Esophagus muscularis mucosa (tissue), 4 donors: Measurements from ENCODE around the gene YBX1. TPM values are rescaled to one million over a fixed set of nuclear protein-coding genes. Genes with fewer than 3 reads are reported as not detected.
"Not testable (repeated sequence)": the region's sequence is repeated elsewhere in the genome, so short reads cannot be mapped to it uniquely, and the experiment has no call there.

ENCODE experiments used
- DNase-seq: peaks from one replicate; pipeline ENCODE4 v3.0.0-alpha.2; 2017; ENCODE audit errors: extremely low spot score
- H3K27ac ChIP-seq, 4 donors: fragments of 200-600 bp; sonication (generic); replicated peaks in 1 of 4; 1 replicate in 3 of 4; 2 replicates in 1 of 4; pipeline ENCODE4 v1.5.1; 2016 to 2019; ENCODE audit warnings: mild to moderate bottlenecking in 1 of 4
- H3K27me3 ChIP-seq, 4 donors: fragments of 200-600 bp; sonication (generic); one replicate each; pipeline versions ENCODE4 v1.5.1 to v1.6.0; 2016 to 2019
- H3K36me3 ChIP-seq, 4 donors: fragments of 200-600 bp; sonication (generic); one replicate each; pipeline ENCODE4 v1.5.1; 2016 to 2019
- H3K4me1 ChIP-seq, 4 donors: fragments of 200-600 bp; sonication (generic); one replicate each; pipeline ENCODE4 v1.5.1; 2016 to 2019
- H3K4me3 ChIP-seq, 4 donors: fragments of 200-600 bp; sonication (generic); 1 replicate in 2 of 4; 2 replicates in 2 of 4; pipeline ENCODE4 v1.5.1; 2016 to 2019; ENCODE audit warnings: mild to moderate bottlenecking in 4 of 4, moderate library complexity in 1 of 4
- H3K9me3 ChIP-seq, 4 donors: fragments of 200-600 bp; sonication (generic); 1 replicate in 3 of 4; 2 replicates in 1 of 4; pipeline ENCODE4 v1.5.1; 2016 to 2019
- CTCF ChIP-seq, 3 experiments: fragments of 200-600 bp in 2 of 3; fragments of 450-650 bp in 1 of 3; sonication (generic) in 2 of 3; IDR thresholded peaks; one replicate each; pipeline ENCODE4 v1.5.1; 2017 to 2019; ENCODE audit warnings: antibody characterized with exemption in 3 of 3, mild to moderate bottlenecking in 2 of 3, moderate library complexity in 1 of 3
- EP300 ChIP-seq: sonication (generic); formaldehyde crosslinking; IDR thresholded peaks from one replicate; pipeline ENCODE4 v1.6.1; 2017; ENCODE audit warnings: antibody characterized with exemption
- POLR2A ChIP-seq: fragments of 450-650 bp; IDR thresholded peaks from one replicate; pipeline ENCODE4 v1.6.1; 2017; ENCODE audit warnings: antibody characterized with exemption, moderate library complexity, mild to moderate bottlenecking, low read depth
- POLR2AphosphoS5 ChIP-seq, 2 donors: sonication (generic); formaldehyde crosslinking; IDR thresholded peaks; one replicate each; pipeline ENCODE4 v1.6.1; 2017; ENCODE audit warnings: antibody characterized with exemption in 2 of 2
- WGBS: methylation state at CpG from one replicate; pipeline ENCODE4 v1.1.5; 2018; 5-methylcytosine and 5-hydroxymethylcytosine counted together
- intact Hi-C: fragments of 100-400 bp; cut with DNase I; formaldehyde crosslinking; loops from one replicate; pipeline ENCODE4 v1.15.1; 2023
- total RNA-seq, 4 donors: library from RNA; depleted of rRNA; stranded (reverse); fragments of >200 nt; gene quantifications; one replicate each; pipeline versions ENCODE4 v1.1.0 to v1.2.1, GENCODE V29; 2016

The YBX1 gene
- total RNA-seq, 4 donors from 2014 or later, result 778 to 889 (median 812) TPM

GRCh38 chr1:42703888-42704464 is 21.8 kb downstream of the YBX1 start:
- WGBS, result 91% methylated on average over 7 of the region's 7 CpGs
- no peaks in the 10 kb centered on the region for H3K27me3 ChIP-seq
- H3K36me3 ChIP-seq, result peaks cover 44 to 95% (median 76%) of the 10 kb centered on the region in 4 donors
- intact Hi-C loops, result no loop called here
- no peaks in the 10 kb centered on the region for H3K9me3 ChIP-seq
- no peak overlapping the region for H3K27ac ChIP-seq
- H3K4me1 ChIP-seq, result no peaks in the 10 kb centered on the region
- TF ChIP-seq EP300 (no peak), POLR2A (no peak)
- DNase-seq, result no peak
- no peak overlapping the region for H3K4me3 ChIP-seq

GRCh38 chr1:42712808-42713207 is 30.6 kb downstream of the YBX1 start:
- H3K4me1 ChIP-seq, H3K4me3 ChIP-seq, H3K27me3 ChIP-seq, intact Hi-C loops, DNase-seq, H3K27ac ChIP-seq: not testable (repeated sequence)
- peaks cover 0 to 11% (median 7%) of the 10 kb centered on the region in 4 donors for H3K9me3 ChIP-seq
- peaks cover 0 to 42% (median 25%) of the 10 kb centered on the region in 4 donors for H3K36me3 ChIP-seq
- 94% methylated on average over 3 of the region's 3 CpGs for WGBS

GRCh38 chr1:42713293-42713692 is 31.1 kb downstream of the YBX1 start:
- Histone ChIP-seq H3K27ac (no peak overlapping the region), H3K4me3 (no peak overlapping the region), H3K9me3 (peaks cover 0 to 11% (median 7%) of the 10 kb centered on the region in 4 donors), H3K27me3 (no peaks in the 10 kb centered on the region), H3K36me3 (peaks cover 0 to 42% (median 23%) of the 10 kb centered on the region in 4 donors), H3K4me1 (no peaks in the 10 kb centered on the region)
- no peak for DNase-seq
- intact Hi-C loops, result no loop called here
- TF ChIP-seq CTCF (IDR thresholded peaks at IDR 0.05) (no peak), EP300 (no peak), POLR2A (no peak), POLR2AphosphoS5 (IDR thresholded peaks at IDR 0.05) (no peak)

- intact Hi-C loops, H3K27me3 ChIP-seq, H3K4me3 ChIP-seq, H3K27ac ChIP-seq, DNase-seq, H3K4me1 ChIP-seq: not testable (repeated sequence)
- Histone ChIP-seq H3K36me3 (peaks cover 0 to 42% (median 20%) of the 10 kb centered on the region in 4 donors), H3K9me3 (peaks cover 0 to 11% (median 7%) of the 10 kb centered on the region in 4 donors)
Observed at GRCh38 chr1:42714441-42714840, 32.2 kb downstream of the YBX1 start.

GRCh38 chr1:42720868-42721267 is 38.6 kb downstream of the YBX1 start:
- DNase-seq, result no peak
- no peak overlapping the region for H3K4me3 ChIP-seq
- H3K9me3 ChIP-seq, result no peaks in the 10 kb centered on the region
- intact Hi-C loops, result no loop called here
- no peaks in the 10 kb centered on the region for H3K27me3 ChIP-seq
- TF ChIP-seq EP300, result no peak
- no peak for TF ChIP-seq CTCF (IDR thresholded peaks at IDR 0.05)
- no peak for TF ChIP-seq POLR2A
- TF ChIP-seq POLR2AphosphoS5 (IDR thresholded peaks at IDR 0.05), result no peak
- H3K4me1 ChIP-seq, result no peaks in the 10 kb centered on the region
- WGBS, result 100% methylated on average over 1 of the region's 1 CpG
- H3K36me3 ChIP-seq, result peaks cover 0 to under 1% (median 0%) of the 10 kb centered on the region in 4 donors
- no peak overlapping the region for H3K27ac ChIP-seq

GRCh38 chr1:42721926-42722325 is 39.7 kb downstream of the YBX1 start:
- Histone ChIP-seq H3K27me3 (no peaks in the 10 kb centered on the region), H3K4me1 (no peaks in the 10 kb centered on the region), H3K4me3 (no peak overlapping the region), H3K9me3 (no peaks in the 10 kb centered on the region), H3K27ac (no peak overlapping the region), H3K36me3 (no peaks in the 10 kb centered on the region)
- TF ChIP-seq POLR2A (no peak), CTCF (IDR thresholded peaks at IDR 0.05) (no peak), EP300 (no peak), POLR2AphosphoS5 (IDR thresholded peaks at IDR 0.05) (no peak)
- 92% methylated on average over 3 of the region's 3 CpGs for WGBS
- intact Hi-C loops, result no loop called here
- DNase-seq, result no peak

- H3K27ac ChIP-seq, H3K27me3 ChIP-seq, H3K36me3 ChIP-seq, H3K9me3 ChIP-seq, DNase-seq, H3K4me1 ChIP-seq, intact Hi-C loops, H3K4me3 ChIP-seq: not testable (repeated sequence)
- WGBS, result 94% methylated on average over 2 of the region's 2 CpGs
Observed at GRCh38 chr1:42722403-42722802, 40.2 kb downstream of the YBX1 start.
